ENCODE results near the gene BTNL9.

The BTNL9 gene

DNA sequence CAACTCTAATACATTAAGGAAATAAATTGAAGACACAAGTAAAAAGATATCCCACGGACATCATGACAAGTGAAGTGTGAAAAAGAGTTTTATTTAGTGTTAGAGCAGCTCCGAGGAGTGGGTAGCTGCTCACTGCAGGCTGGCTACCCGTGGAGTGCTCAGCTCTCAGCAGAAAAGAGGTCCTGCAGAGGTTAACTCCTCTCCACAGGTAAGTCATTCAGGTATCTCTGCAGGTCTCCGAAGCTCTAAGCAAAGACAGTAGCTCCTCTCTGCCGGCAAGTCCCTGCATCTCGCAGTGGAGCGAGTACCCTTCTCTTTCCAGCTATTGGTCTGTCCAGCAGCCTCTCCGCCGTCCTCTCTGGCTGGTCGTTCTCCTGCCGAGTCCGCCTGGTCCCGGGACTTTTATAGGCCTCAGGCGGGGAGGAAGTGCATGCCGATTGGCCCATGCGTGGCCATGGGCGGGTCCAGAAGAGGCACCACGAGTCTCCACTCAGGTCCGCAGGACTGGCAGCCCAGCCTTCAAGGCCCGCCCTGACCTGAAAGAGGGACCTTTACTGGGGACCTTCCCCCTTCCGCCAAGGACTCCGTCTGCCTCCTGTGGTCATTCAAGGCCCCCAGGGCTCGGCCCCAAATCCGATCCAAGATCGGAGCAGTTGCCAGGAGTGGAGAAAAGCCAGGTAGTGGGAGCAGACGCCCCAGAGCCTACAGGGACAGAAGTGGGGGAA is 29.9 kb downstream of the BTNL9 start:
- Histone ChIP-seq H3K27me3 (replicated peaks) (no peaks in the 10 kb centered on the region), H3K27ac (no peak overlapping the region), H3K36me3 (replicated peaks) (no peaks in the 10 kb centered on the region), H3K4me3 (ENCODE audit: low read depth, low read length) (no peak overlapping the region)
- TF ChIP-seq, protein P1, sequence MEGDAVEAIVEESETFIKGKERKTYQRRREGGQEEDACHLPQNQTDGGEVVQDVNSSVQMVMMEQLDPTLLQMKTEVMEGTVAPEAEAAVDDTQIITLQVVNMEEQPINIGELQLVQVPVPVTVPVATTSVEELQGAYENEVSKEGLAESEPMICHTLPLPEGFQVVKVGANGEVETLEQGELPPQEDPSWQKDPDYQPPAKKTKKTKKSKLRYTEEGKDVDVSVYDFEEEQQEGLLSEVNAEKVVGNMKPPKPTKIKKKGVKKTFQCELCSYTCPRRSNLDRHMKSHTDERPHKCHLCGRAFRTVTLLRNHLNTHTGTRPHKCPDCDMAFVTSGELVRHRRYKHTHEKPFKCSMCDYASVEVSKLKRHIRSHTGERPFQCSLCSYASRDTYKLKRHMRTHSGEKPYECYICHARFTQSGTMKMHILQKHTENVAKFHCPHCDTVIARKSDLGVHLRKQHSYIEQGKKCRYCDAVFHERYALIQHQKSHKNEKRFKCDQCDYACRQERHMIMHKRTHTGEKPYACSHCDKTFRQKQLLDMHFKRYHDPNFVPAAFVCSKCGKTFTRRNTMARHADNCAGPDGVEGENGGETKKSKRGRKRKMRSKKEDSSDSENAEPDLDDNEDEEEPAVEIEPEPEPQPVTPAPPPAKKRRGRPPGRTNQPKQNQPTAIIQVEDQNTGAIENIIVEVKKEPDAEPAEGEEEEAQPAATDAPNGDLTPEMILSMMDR (IDR thresholded peaks at IDR 0.05; ENCODE audit: low read depth, low read length, missing control alignments) = no peak
- in situ Hi-C loops (cut with HindIII; ENCODE audit: low pct_ligation_motif_present, low sequenced_read_pairs) = no loop called here
- no peak for DNase-seq

DNA sequence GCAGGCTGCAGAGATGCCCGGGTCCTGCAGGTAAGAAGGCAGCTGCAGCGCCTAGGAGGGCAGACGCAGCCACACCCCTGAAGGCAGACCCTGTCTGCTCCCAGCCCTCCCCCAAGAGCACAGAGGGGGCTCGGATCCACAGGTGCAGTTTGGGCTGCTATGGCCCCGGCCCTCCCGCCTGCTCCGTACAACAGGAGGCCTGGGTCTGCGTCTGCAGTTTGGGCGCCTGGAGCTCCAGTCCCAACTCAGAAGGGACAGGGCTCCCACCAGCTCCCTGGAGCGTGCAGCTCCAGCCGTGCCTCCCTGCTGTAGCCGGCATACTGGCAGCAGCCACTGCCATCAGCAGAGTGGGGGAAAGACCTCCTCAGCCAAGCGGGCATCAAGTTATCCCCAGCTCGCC is 30.5 kb downstream of the BTNL9 start:
- H3K27me3 ChIP-seq (replicated peaks) = no peaks in the 10 kb centered on the region
- TF ChIP-seq, protein P1 (IDR thresholded peaks at IDR 0.05; ENCODE audit: low read depth, low read length, missing control alignments) = no peak
- H3K4me3 ChIP-seq (ENCODE audit: low read depth, low read length) = no peak overlapping the region
- no peak overlapping the region for H3K27ac ChIP-seq
- H3K36me3 ChIP-seq (replicated peaks) = no peaks in the 10 kb centered on the region
- in situ Hi-C loops (cut with HindIII; ENCODE audit: low pct_ligation_motif_present, low sequenced_read_pairs) = no loop called here
- no peak for DNase-seq

DNA sequence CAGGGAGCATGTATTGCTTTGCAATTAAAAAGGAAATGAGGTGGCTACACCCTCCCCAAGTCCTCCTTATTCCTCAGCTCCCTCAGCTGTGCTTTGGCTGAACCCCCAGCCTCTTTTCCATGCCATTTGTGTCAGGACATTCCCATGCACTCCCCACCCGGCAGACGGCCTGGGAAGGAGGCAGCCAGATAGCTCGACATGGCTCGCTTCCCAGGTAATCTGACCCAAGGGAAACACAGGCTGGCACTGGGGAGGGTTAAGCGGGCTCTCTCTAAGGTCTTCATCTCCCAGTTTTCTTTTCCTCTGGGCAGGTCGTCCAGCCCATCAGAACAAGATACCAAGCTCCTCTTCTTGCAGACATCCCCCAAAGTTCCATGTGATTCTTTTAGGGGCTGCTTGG is 31.2 kb downstream of the BTNL9 start:
- DNase-seq = no peak
- no peaks in the 10 kb centered on the region for H3K27me3 ChIP-seq (replicated peaks)

DNA sequence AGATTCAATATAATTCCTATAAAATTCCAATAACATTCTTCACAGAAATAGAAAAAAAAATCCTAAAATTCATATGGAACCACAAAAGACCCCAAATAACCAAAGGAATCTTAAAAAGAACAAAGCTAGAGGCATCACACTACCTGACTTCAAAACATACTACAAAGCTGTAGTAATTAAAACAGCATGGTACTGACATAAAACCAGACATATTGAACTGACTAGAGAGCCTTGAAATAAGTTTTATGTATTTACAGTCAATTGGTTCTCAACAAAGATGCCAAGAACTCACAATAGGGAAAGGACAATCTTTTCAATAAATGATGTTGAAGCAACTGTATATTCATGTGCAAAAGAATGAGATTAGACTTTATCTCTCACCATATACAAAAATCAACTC is 36.9 kb downstream of the BTNL9 start:
- in situ Hi-C loops (cut with HindIII; ENCODE audit: low pct_ligation_motif_present, low sequenced_read_pairs) = no loop called here
- Histone ChIP-seq H3K27me3 (replicated peaks) (no peaks in the 10 kb centered on the region), H3K27ac (no peak overlapping the region), H3K36me3 (replicated peaks) (no peaks in the 10 kb centered on the region), H3K4me3 (ENCODE audit: low read depth, low read length) (no peak overlapping the region)
- no peak for DNase-seq
- TF ChIP-seq, protein P1 (IDR thresholded peaks at IDR 0.05; ENCODE audit: low read depth, low read length, missing control alignments) = no peak

More for the DNA sequence above, 31.2 kb downstream of the BTNL9 start:
- Histone ChIP-seq H3K27ac (no peak overlapping the region), H3K36me3 (replicated peaks) (no peaks in the 10 kb centered on the region), H3K4me3 (ENCODE audit: low read depth, low read length) (no peak overlapping the region)
- in situ Hi-C loops (cut with HindIII; ENCODE audit: low pct_ligation_motif_present, low sequenced_read_pairs) = no loop called here
- TF ChIP-seq, protein P1 (IDR thresholded peaks at IDR 0.05; ENCODE audit: low read depth, low read length, missing control alignments) = no peak

DNA sequence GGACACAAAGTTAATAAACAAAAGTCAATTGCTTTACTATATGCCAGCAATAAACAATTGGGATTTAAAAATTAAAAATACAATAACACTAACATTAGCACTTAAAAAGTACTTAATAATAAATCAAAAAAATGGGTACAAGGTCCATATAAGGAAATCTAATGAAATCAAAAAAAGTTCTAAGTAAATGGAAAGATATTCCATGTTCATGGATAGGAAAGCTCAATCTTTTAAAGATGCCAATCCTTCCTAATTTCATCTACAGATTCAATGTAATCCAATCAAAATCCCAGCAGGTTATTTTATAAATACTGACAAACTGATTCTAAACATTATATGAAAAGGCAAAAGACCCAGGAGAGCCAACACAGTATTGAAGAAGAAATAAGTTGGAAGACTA is 41.9 kb downstream of the BTNL9 start:
- no peak overlapping the region for H3K27ac ChIP-seq
- TF ChIP-seq, protein P1 (IDR thresholded peaks at IDR 0.05; ENCODE audit: low read depth, low read length, missing control alignments) = no peak
- H3K27me3 ChIP-seq (replicated peaks) = no peaks in the 10 kb centered on the region
- no peaks in the 10 kb centered on the region for H3K36me3 ChIP-seq (replicated peaks)
- DNase-seq = no peak
- H3K4me3 ChIP-seq (ENCODE audit: low read depth, low read length) = no peak overlapping the region
- in situ Hi-C loops (cut with HindIII; ENCODE audit: low pct_ligation_motif_present, low sequenced_read_pairs) = no loop called here
